NAMALWA (cell line): ENCODE data around the gene AHCY.
"Not testable (repeated sequence)": the region's sequence is repeated elsewhere in the genome, so short reads cannot be mapped to it uniquely, and the experiment has no call there.

Experiments used
- DNase-seq: peaks from one replicate; pipeline ENCODE4 v3.0.0-alpha.2; 2015; ENCODE audit warnings: low spot score

Gene AHCY

DNA sequence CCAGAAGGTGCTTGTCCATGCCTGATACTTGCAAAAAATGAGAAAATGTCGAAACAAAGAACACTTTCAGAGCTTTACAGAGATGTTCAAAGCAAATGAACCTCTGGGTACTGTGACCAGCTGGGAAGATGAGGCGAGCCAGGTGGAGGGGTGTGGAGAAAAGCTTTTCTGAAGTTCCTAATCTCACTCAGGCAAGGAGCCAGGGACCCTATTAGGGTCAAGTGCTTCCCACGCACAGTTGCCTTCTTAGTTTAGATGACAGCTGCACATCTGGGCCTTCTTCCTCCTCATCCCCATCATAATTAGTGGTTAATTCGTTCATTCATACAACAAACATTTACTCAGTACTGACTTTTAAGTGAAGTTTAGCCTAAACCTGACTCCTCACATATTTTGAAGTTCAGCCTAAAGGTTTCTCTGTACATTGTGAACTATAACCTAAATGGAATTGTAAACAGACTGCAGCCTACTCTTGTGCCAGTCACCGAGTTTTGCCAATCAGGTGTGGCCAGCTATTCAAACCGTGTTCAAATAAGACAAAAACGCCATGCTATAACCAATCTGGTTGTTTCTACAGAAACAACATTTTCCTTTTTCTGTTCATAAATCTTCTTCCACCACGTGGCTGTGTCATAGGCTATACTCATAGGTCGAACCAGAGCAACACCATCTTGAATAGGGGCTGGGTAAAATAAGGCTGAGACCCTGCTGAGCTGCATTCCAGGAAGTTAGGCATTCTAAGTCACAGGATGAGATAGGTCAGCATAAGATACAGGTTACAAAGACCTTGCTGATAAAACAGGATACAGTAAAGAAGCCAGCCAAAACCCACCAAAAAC is 19.3 kb upstream of the AHCY start:
- DNase-seq, result peak; percentile 24

- no peak for DNase-seq
These were observed 17.7 kb upstream of the AHCY start for GRCh38 chr20:34320861-34321260.

- DNase-seq, result no peak
These were observed 15.7 kb upstream of the AHCY start for GRCh38 chr20:34318609-34319443.

DNA sequence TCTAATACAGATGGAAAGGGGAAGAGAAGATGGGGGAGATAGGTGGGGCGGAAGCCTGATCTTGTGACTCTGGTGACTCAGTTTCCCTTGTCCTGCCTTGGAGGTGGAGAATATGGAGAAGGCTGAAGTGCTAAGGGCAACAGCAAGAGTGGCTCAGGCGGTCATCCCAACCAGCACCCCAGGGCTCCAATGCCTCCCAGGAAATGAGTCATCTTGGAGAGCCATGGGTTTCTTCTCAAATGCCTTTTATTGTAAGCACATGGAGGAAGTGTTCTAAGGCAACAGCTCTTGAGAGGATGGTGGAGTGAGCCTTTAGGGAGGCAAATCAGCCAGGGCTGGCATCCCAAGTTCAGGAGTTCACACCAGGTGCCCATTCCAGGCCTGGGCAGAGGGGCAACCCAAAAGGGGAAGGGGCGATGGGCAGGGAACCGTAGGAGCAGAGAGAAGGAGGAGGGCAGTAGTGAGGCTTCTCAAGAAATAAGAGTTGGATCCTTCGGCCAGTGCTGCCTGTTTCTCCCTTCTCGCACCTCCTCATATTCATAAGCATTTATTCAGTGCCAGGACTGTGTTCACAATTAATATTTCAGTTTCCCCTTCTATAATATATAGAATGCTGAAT is 13.2 kb upstream of the AHCY start:
- DNase-seq, result no peak

GRCh38 chr20:34315236-34315635 is 12.1 kb upstream of the AHCY start:
- DNase-seq, result no peak

- peak; percentile 94 for DNase-seq
These were observed 9.5 kb upstream of the AHCY start for GRCh38 chr20:34312544-34313217.

GRCh38 chr20:34312024-34312460 is 8.9 kb upstream of the AHCY start:
- no peak for DNase-seq

DNA sequence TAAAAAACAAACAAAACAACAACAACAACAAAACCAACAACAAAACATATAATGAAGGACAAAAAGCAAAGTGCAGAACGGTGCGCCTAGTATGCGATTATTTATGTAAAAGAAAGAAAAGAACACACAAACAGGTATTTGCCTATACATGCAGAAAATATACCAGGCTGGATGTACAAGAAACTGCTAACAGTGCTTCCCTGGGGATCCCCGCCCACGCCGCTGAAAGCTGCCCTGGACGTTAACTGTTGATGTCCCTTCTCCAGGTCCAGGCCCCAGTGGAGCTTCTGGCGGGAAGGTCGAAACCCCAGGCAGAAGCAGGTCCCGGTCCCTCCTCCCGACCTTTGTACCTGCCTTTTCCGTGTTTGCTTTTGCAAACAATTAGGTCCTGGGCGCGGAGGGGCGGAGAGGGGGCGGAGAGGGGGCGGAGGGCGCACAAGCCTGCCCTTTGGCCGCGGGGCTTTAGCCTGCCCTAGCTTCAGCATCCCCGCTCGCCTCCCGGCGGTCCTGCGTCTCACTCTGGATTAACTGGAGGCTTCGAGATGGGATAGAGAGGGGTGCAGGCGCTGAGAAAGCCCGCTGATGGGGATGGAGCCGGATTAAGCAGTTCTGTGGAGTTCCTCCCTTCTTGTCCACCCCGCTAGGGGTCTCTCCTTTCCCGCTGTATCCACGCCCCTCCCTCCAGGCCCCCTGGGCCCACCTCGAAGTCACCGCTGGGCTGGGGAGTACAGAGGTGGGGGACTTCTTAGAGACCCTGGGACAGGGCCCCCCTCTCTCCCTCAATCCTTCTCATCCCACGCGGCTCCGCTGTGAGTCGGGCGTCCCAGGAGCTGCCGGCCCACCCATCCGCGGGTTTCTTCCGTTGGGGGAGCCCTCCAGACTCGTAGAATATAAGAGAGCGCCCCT is 8.2 kb upstream of the AHCY start:
- DNase-seq, result no peak

DNA sequence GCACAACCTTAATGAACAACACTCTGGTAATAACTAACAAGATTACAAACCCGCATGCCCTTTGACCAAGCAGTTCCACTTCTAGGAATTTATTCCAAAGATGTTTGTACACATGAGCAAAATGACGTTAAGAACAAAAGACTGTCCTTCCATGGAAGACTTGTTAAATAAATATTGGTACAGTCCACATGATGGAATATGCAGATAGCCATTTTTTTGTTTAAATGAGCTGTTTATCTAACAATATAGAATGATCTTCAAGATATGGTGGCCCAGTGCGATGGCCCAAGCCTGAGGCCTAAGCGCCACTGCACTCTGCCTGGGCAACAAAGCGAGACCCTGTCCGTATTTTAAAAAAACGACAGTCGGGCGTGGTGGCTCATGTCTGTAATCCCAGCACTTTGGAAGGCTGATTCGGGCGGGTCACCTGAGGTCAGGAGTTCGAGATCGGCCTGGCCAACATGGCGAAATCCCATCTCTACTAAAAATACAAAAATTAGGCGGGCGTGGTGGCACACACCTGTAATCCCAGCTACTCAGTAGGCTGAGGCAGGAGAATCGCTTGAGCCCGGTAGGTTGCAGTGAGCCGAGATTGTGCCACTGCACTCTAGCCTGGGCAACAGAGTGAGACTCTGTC is 7.4 kb upstream of the AHCY start:
- DNase-seq, result no peak

DNA sequence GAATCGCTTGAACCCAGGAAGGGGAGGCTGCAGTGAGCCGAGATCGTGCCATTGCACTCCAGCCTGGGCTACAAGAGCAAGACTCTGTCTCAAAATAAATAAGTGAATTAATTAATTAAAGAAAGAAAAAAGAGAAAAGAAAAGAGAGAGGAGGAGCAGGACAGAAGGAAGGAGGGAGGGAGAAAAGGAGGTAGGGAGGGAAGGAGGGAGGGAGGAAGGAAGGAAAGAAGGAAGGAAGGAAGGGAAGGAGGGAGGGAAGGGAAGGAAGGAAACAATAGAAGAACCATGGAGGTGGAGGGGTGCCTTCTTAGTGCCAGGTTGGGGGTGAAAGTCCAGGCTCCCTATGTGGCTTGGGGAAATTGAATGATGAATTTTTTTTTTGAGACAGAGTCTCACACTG is 6.5 kb upstream of the AHCY start:
- no peak for DNase-seq

DNA sequence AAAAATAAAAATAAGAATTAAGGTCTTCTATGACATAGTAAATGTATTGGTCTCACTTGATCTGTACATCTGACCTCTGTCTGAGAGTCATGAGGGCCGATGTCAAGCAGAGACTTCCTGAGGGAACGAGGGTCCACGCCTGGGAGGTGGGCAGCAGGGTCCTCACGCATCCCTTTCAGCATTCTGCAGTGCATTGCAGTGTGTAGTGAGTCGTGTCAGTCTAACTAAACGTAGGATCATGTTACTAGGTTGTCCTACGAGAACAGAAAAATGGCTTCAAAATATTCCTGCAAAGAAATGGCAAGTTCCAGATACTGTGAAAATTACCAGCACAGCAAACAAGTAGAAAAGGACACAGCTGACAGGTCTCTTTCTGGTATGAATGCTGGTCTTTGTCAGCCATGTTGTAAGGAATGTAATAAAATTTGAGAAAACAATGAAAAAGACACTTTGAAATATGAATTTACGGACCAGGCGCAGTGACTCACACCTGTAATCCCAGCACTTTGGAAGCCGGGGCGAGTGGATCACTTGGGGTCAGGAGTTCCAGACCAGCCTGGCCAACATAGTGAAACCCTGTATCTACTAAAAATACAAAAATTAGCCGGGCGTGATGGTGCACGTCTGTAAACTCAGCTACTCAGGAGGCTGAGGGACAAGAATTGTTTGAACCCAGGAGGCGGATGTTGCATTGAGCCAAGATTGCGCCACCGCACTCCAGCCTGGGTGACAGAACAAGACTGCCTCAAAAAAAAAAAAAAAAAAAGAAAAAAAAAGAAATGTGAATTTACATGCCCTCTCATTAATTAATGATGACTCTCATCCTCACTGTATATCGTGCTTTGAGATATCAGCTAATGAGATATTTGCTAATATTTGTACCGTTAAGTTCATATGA is 2.4 kb upstream of the AHCY start:
- no peak for DNase-seq

DNA sequence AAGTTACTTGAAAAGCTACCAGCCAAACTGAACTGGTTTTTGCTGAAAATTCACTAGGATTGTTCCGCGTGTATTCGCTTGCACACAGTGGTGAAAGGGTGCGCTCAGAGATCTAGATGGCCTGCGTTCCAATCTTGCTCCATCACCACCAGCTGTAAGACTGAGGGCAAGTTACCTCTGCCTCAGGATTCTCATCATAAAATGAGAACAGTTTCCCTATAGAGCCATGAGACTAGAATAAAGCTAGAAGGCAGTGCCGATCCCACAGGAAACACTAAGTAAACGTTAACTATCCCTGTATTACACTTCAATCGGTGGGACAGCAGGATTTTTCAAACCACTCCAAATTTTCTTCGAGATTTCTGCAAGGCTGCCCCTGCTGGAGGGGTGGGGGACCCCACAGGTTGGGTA is 838 bp downstream of the AHCY start:
- no peak for DNase-seq

GRCh38 chr20:34301587-34302311 is 1.4 kb downstream of the AHCY start:
- peak; percentile 23 for DNase-seq

- DNase-seq, result peak; percentile 31
These were observed 2.2 kb downstream of the AHCY start for GRCh38 chr20:34300809-34301586.

DNA sequence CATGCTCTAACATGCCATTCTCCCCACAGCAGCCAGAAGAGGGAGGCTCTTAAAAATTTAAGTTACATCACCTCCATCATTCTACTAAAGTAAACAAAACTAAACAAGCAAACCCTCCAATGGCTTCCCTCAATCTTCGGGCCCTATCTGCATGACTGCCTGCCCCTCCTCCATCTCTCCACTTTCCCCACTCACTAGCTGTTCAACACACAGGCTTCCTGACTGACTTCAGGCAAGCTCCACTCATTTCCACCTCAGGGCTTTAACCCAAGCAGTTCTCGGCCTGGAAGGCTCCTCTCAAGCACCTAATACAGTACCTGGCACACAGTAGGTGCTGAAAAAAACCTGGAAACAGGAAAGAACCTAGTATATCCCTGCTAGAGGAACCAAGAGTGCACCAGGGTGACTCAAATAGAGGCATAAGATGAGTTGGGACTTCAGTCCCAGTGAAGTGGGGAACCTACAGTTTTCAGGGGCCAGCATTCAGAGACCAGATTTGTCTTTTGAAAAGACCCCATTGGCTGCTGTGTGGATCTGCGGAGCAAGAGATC is 2.8 kb downstream of the AHCY start:
- DNase-seq, result no peak

GRCh38 chr20:34299556-34300255 is 3.4 kb downstream of the AHCY start:
- DNase-seq, result no peak

DNA sequence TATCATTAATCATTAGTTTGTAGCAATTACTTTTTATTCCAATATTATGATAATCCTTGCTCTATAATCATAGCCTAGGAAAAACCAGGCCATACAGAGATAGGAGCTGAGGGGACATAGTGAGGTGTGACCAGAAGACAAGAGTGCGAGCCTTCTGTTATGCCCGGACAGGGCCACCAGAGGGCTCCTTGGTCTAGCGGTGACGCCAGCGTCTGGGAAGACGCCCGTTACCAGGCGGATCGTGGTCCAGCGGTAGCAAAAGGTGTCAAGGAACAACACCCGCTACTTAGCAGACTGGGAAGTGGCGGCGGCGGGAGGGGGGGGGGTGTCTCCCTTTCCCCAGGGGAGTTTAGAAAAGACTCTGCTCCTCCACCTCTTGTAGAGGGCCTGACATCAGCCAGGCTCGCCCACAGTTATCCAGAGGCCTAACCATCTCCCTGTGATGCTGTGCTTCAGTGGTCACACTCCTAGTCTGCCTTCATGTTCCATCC is 4.8 kb downstream of the AHCY start:
- DNase-seq, result not testable (repeated sequence)
